HUDEP-2 (cell line): ENCODE data around the gene COQ4.
"Not testable (repeated sequence)": the region's sequence is repeated elsewhere in the genome, so short reads cannot be mapped to it uniquely, and the experiment has no call there.

ENCODE experiments used
- DNase-seq, 76 experiments: peaks; one replicate each; lab custom pipeline; 2025; ENCODE audit not compliant: unreplicated experiment in 76 of 76; lab: John Stamatoyannopoulos, UW

The COQ4 gene

DNA sequence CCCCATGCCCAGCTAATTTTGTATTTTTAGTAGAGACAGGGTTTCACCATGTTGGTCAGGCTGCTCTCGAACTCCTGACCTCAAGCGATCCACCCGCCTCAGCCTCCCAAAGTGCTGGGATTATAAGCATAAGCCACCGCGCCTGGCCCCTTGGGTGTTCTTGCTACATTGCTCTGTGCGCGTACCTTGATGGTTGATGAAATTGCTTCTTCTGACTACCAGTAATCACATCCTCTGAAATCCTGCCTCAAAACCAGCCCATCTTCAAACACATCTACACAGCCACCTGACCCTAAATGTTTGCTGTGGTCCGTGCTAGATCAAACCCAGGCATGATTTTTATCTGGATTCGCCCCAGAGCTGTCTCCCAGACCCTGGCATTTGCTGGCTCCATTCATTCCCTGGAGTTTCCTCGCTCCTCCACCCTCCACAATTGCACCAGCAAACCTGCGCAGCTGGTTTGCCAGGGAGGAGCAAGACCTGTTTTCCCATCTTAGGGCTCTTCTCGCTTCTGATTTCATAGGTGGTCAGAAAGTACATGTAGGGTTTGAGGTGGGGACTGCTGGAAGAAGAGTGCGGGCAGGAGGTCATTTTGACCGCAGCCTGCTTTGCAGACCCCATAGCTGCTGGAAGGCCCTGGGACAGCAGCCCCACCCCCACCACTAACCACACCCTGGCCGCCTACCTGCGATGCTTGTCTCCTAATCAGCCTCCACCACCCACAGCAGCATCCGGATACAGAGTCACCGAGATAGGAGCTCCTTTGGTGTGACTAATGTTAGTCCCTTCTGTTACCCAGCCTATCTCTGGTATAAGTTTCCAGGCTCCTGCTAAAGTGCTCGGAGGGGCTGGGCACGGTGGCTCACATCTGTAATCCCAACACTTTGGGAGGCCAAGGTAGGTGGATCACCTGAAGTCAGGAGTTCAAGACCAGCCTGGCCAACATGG, 23.8 kb upstream of the COQ4 start:
- DNase-seq: peak in 22 of 76 experiments; percentile 6 to 56 (median 20)

DNA sequence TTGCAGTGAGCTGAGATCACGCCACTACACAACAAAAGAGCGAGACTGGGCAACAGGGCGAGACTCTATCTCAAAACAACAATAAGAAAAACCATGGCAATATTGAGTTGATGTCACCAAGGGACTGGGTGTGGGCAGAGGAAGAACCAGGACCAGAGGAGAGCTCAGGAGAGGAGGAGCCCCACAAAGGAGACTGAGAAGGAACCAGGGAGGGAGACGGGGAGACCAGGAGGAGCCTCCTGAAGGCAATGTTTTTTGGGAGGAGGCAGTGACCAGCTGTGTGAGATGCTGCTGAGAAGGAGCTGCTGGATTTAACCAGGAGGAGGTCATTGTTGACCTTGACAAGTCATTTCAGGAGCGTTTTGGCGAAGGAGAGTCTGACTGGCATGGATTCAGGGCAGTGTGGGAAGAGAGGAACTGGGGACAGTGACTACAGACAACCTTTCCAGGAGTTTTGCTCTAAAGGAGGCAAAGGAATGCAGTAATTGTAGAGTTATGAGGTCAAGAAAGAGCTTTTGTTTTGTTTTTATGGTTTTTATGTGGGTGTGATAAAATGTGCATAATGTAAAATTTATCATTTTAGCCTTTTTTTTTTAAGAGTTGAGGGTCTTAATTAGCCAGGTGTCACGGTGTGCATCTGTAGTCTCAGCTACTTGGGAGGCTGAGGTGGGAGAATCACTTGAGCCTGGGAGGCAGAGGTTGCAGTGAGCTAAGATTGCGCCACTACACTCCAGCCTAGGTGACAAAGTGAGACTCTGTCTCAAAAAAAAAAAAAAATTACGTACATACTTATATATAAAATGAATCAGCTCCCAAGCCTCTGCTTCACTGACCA, 18.3 kb upstream of the COQ4 start:
- DNase-seq: no peak

DNA sequence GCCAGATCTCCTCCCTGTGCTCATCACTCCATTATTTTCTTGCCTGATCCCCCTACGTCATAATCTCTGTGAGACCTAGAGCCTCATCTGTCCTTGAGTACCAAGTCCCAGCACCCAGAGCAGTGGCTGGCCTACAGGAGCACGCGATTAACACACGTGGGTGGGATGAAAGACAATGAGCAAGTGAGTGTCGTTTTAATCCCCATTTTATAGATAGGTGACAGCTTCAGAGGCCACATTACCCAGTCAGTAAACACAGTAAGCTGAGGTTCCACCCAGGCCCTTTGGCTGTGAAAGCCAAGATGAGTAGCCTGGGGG, 17.7 kb upstream of the COQ4 start:
- DNase-seq: no peak

DNA sequence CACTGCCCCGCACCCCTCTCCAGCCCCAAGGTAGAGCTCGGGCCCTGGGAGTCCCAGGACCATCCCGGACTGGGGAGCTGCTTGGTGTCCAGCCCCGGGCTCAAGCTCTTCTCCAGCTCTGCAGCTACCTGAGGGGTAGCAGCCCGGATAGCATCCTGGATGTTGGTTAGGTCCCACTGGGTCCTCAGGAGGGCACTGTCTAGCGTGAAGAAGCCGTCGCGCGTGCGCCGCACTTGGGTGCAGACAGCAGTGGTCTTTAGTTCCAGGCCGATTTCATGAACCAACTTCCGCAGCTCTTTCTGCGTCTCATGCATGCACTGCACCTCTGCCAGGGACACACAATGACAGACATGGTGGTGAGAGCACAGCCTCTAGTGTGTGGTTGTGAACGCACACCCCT, 13.1 kb upstream of the COQ4 start:
- no peak for DNase-seq

DNA sequence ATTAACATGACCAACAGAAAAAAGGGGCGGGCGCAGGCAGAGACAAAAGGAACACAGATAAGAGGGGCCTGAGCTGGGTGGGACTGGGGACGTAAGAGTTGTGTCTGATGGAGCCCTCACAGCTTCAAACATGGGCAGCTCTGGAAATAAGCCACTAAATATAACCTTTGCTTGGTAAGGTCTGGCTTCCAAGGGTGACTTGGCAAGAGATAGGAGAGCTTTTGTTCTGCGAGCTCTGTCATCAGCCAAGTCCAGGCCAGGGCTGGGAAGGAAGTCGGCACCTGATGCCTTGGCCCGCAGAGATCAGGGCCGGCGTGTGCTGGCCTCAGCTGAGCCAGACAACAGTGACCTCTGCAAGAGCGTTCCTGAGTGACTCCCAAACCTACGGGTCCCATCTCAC, 12.2 kb upstream of the COQ4 start:
- peak in 13 of 76 experiments; percentile 3 to 32 (median 13) for DNase-seq

DNA sequence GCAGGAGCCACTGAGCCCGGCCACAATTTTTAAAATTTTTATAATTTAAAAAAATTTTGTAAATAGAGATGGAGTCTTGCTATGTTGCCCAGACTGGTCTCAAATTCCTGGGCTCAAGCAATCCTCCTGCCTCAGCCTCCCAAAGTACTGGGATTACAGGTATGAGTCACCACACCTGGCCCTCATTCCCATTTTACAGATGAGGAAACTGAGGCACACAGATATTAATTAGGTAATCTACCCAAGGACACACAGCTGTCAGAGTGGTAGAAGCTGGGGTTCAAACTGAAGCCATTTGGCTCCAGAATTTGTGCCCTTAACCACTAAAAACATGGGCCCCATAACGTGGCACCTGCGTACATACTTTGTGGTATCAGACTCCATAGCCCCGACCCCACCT, 7.9 kb upstream of the COQ4 start:
- DNase-seq: no peak

DNA sequence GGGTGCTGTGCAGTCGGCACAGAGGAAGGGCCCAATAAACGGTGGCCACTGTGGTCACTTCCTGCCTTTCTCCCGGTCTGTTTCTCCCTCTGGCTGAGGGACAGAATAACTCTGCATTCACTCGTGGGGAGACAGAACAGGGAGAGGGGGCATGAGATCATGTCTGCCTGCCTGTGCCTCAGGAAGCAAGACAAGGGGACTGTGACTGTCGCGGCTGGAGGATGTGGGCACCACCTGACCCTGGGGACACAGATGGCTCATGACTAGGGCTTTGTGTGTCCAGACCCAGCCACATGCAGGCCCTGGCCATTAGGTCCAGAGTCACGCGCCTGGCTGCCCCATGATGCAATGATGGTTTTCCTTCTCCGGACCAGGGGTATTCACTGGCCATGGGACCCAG, 6.2 kb upstream of the COQ4 start:
- no peak for DNase-seq

DNA sequence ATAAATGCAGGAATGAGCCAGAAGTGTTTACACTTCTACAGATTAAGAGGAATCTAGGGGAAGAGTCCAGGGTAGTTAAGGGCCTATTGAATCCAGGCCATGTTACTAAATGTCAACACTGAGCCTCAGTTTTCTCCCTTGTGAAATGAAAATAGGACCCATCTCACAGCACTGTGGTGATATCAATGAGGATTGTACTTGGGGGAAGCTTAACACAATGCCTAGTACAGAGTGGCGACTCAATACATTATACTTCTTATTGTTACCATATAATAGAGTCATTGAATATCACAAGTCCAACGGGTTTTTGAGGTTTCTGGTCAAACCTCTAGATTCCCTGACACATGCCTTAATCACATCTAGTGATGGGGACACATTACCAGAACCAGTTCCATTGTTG, 5.0 kb upstream of the COQ4 start:
- no peak for DNase-seq

DNA sequence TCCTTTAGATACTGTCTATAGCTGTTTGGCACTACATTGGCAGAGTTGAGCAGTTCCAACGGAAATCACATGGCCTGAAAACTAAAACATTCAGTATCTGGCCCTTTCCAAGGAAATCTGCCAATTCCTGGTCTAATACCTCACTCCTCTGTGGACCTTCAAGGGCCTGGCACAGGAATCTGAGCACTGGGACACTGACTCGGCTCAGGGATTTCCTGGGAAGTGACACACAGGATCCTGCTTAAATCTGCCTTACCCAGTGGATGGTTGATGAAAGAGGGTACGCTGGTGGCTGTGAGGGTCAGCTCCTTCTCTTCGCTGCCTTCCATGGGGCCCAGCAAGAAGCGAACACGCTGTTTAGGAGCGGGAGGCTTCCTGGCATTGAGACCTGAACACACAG, 1.3 kb upstream of the COQ4 start:
- DNase-seq: no peak

DNA sequence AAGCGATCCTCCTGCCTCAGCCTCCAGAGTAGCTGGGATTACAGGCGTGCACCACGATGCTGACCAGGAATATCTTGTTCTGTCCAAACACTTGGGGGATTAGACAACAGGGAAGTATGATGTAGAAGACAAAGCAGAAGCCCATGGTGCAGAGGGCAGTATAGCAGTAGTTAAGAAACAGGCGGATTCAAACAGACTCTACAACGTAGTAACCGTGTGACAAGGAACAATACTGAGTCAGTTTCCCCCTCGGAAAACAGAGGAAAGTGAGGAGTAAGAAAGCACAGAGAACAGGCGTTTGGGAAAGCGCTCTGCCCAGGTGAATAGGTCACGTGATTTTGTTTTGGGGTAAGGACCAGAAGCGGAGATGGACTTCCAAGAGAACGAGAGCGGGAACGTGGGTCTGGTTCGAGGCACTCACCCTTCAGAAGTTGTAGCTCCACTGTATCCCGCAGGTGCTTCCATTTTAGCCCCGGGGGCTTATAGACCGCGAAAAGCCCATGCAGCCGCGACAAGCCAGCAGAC, 698 bp upstream of the COQ4 start:
- DNase-seq: peak in 2 of 76 experiments; percentile 47 to 88

DNA sequence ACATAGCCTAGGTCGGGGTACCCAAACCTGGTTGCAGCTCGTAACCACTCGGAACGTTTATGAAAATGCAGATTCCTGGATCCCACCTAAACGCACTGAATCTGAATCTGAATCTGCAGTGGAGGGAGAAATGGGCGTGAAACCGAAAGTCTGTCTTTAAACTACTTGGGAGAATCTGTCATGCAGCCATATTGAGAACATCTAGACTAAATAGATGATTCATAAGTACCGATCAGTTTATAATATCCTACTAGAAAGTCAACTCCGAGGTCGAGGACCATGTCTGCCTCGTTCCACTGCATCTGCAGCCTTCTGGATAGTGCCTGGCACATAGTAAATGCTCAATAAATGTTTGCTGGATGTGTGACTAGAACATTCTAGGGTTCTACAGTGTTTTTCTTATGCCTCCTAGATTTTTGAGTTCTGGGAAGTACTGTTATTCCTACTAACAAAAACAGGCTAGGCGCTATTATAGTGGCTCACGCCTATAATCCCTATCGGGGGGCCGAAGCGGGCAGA, 632 bp downstream of the COQ4 start:
- DNase-seq: peak in 1 of 76 experiments; percentile 25

DNA sequence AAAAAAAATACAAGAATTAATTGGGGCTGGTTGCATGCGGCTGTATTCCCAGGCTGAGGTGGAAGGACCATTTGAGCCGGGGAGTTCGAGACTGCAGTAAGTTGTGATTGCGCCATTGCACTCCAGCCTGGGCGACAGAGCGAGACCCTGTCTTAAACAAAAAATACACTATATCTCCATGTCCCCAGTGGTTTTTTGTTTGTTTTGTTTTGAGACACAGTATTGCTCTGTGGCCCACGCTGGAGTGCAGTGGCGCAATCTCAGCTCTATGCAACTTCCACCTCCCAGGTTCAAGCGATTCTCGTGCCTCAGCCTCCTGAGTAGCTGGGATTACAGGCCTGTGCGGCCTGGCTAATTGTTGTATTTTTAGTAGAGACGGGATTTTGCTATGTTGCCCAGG, 1.2 kb downstream of the COQ4 start:
- DNase-seq: no peak

DNA sequence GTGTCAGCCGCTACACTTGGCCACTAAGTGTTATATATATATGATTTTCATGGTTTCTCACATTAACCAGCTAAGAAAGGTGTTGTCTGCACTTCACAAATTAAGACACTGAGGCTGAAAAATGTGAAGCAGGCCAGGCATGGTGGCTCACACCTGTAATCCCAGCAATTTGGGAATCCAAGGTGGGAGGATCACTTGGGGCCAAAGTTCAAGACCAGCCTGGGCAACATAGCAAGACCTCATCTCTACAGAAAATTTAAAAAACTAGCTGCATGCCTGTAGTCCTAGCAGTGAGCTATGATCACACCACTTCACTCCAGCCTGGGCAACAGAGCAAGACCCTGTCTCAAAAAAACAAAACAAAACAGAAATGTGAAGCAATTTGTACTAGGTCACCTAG, 1.8 kb downstream of the COQ4 start:
- no peak for DNase-seq

DNA sequence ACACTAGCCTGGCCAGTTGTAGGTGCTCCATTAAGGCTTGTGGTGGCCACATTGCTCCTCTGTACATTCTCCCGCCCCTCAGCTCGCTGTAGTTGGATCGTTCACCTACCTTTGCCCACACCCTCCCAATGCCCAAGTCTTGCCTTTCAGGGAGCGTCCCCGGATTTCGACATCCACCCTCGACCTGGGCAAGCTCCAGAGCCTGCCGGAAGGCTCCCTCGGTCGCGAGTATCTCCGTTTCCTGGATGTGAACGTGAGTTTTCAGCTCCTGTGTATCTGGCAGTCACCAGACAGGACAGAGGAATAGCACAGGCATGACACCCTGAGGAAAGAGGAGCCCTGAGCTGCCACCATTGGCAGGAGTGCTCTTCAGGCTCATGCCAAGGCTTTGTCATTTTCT, 3.0 kb downstream of the COQ4 start:
- no peak for DNase-seq

DNA sequence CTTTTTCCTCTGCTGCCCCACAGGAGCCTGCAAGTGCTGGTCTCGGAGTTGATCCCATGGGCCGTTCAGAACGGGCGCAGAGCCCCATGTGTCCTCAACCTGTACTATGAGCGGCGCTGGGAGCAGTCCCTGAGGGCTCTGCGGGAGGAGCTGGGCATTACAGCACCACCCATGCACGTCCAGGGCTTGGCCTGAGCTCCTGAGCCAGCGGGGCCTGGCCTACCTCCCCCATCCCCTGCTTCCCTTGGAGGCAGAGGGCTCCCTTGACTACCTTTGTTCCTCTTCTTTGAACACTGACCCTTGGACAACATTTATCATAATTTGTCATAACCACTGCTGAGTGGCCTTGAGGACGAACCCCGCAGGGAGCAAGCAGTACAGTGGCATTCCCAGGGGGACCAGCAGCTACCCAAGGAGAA, 10.8 kb downstream of the COQ4 start:
- no peak for DNase-seq

DNA sequence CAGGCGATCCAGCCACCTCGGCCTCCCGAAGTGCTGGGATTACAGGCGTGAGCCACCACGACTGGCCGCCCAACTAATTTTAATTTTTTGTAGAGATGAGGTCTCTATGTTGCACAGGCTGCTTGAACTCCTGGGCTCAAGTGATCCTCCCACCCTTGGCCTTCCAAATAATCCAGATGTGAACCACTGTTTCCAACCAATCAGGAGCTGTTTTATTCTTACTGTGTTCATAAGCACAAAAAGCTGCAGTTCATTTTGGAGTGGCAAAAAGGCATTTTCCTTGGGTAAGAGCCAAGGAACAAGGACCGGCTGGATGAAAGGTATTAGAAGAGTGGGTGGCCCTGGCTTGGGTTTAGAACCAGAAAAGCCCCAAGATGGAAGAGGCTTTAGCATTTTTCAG, 12.5 kb downstream of the COQ4 start:
- no peak for DNase-seq

DNA sequence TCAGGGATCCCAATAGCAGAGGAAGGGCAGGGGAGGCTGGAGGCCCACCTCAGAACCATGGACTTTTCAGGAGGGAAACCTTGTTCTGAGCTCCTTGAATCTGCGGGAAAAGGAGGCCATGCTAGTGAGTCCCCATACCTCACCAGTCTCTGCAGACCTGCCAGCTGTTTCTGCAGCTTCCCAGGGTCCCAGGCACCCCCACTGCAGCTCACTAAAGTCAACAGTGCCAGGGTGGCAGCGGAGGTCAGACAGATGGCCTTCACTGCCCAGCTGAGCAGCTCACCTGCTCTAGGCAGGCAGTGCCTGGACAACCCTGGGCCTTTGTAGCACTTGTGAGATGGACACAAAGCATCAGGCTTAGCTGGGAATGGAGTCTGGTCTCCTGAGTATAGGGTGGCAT, 13.3 kb downstream of the COQ4 start:
- DNase-seq: no peak

DNA sequence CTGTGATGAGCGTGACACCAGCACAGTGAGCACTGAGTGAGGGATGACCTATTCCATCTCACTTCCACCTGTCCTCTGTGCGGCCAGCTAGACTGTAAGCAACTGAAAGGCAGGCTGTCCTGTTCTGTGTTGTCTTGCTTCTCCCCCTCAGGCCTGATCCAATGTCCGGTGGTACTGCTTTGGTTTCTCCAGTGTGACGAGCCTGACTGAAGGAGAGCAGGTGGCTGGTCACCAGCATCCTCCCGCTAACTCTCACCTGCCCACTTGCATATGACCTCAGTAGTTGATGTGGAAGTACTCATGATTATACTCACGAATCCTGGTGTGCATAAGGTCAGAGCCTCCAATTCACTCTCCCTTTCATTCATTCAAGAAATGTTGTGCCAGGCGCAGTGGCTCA, 15.3 kb downstream of the COQ4 start:
- DNase-seq: no peak

DNA sequence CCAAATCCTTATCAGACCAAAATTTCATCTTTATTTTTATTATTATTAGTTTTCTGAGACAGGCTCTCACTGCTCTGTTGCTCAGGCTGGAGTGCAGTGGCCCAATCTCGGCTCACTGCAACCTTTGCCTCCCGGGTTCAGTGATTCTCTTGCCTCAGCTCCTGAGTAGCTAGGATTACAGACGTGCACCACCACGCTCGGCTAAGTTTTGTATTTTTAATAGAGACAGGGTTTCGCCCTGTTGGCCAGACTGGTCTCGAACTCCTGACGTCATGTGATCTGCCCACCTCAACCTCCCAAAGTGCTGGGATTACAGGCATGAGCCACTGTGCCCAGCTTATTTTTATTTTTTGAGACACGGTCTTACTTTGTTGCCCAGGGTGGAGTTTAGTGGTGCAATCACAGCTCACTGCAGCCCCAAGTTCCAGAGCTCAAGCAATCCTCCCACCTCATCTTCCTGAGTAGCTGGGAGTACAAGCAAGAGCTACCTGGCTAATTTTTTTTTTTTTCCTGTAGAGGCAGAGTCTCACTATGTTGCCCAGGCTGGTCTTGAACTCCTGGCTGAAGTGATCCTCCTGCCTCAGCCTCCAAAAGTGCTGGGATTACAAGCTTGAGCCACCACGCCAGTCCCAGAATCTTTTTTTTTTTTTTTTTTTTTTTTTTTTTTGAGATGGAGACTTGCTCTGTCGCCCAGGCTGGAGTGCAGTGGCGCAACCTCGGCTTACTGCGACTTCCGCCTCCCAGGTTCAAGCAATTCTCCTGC, 16.4 kb downstream of the COQ4 start:
- DNase-seq: not testable (repeated sequence)
